K562 (cell line): ENCODE results near the gene PRSS8. TPM values are rescaled to one million over a fixed set of nuclear protein-coding genes. Genes with fewer than 3 reads are reported as not detected.

ENCODE experiments used
- ATAC-seq: fragments of 200-7000 bp; cut with Tn5 transposase; 3 replicates; pipeline ENCODE4 v1.9.1; 2020; ENCODE audit warnings: moderate library complexity
- BruUV-seq: library from RNA; stranded (reverse); fragments of 400-500 nt; replicated peaks from 2 replicates; lab custom pipeline; 2021; lab: Mats Ljungman, UMichigan
- CTCF ChIA-PET: fragments of 300-600 bp; formaldehyde crosslinking; extraction: SDS; loops from one replicate; lab custom pipeline; 2021; ENCODE audit warnings: low intra/inter-chr PET ratio; lab: Yijun Ruan, JAX
- POLR2A ChIA-PET: fragments of 300-600, 350-650 bp; sonication (Branson Sonifier 250); formaldehyde crosslinking; extraction: SDS; loops from one replicate; lab custom pipeline; 2021; ENCODE audit warnings: antibody characterized with exemption, inconsistent platforms; lab: Yijun Ruan, JAX
- DNase-seq, 4 experiments: peaks; one replicate each; pipeline versions ENCODE4 v3.0.0 to v3.0.0-alpha.2; 2011 to 2018; ENCODE audit warnings: low spot score in 3 of 4, mixed read lengths in 3 of 4; ENCODE audit errors: extremely low read depth in 1 of 4
- FAIRE-seq: peaks from 2 replicates; lab custom pipeline; 2011; peaks lifted over from hg19 to GRCh38; lab: Jason Lieb, UNC
- H2AFZ ChIP-seq: 2 replicates; pipeline ENCODE4 v1.6.0; 2011; ENCODE audit warnings: low read depth, low read length, control low read depth, inconsistent platforms
- H3K27ac ChIP-seq: fragments of 200-600 bp; 3 replicates; pipeline ENCODE4 v1.8.0; 2011; ENCODE audit warnings: low read depth, mild to moderate bottlenecking, control low read depth, inconsistent platforms, low read length, moderate library complexity, mixed read lengths; ENCODE audit errors: extremely low read depth
- H3K27me3 ChIP-seq, 2 experiments: fragments of 300-600 bp in 1 of 2; 2 replicates in 1 of 2; 3 replicates in 1 of 2; pipeline versions ENCODE4 v1.6.0 to v1.8.0; 2011; ENCODE audit warnings: inconsistent platforms in 2 of 2, low read length in 2 of 2, mild to moderate bottlenecking in 1 of 2, mixed read lengths in 1 of 2, moderate library complexity in 1 of 2; ENCODE audit not compliant: control insufficient read depth in 2 of 2, insufficient read depth in 2 of 2
- H3K36me3 ChIP-seq: fragments of 300-600 bp; 3 replicates; pipeline ENCODE4 v1.8.0; 2011; ENCODE audit warnings: mild to moderate bottlenecking, low read length, inconsistent platforms; ENCODE audit not compliant: control insufficient read depth, insufficient read depth
- H3K4me1 ChIP-seq, 2 experiments: fragments of 200-600 bp in 1 of 2; replicated peaks in 1 of 2; 2 replicates in 1 of 2; 3 replicates in 1 of 2; pipeline versions ENCODE4 v1.5.1 to v1.8.0; 2011; ENCODE audit warnings: inconsistent platforms in 2 of 2, low read length in 2 of 2, mild to moderate bottlenecking in 1 of 2, mixed read lengths in 1 of 2, moderate library complexity in 1 of 2; ENCODE audit not compliant: control insufficient read depth in 2 of 2, insufficient read depth in 2 of 2
- H3K4me2 ChIP-seq: 2 replicates; pipeline ENCODE4 v1.6.1; 2011; ENCODE audit warnings: low read length, control low read depth, inconsistent platforms, mixed read lengths; ENCODE audit not compliant: insufficient read depth
- H3K4me3 ChIP-seq: fragments of 200-600 bp; sonication (generic), shearing (Covaris generic); 2 replicates; pipeline ENCODE4 v1.5.1; 2016; ENCODE audit warnings: control low read depth, inconsistent platforms
- H3K79me2 ChIP-seq: fragments of 200-600 bp; 3 replicates; pipeline ENCODE4 v1.8.0; 2011; ENCODE audit warnings: low read length, inconsistent platforms; ENCODE audit not compliant: control insufficient read depth, insufficient read depth
- H3K9ac ChIP-seq, 2 experiments: 2 replicates each; pipeline versions ENCODE4 v1.6.0 to v1.6.1; 2011; ENCODE audit warnings: low read depth in 2 of 2, low read length in 2 of 2, control low read depth in 1 of 2, inconsistent platforms in 1 of 2, mild to moderate bottlenecking in 1 of 2, mixed read lengths in 1 of 2; ENCODE audit not compliant: insufficient read depth in 1 of 2
- H3K9me1 ChIP-seq: one replicate; pipeline ENCODE4 v1.6.0; 2011; ENCODE audit warnings: inconsistent platforms, mild to moderate bottlenecking, low read length, moderate library complexity; ENCODE audit not compliant: control insufficient read depth, insufficient read depth
- H3K9me3 ChIP-seq: replicated peaks from 2 replicates; pipeline ENCODE4 v1.5.1; 2011; ENCODE audit warnings: low read depth, low read length, inconsistent platforms; ENCODE audit not compliant: control insufficient read depth, insufficient read depth
- H4K20me1 ChIP-seq: replicated peaks from 2 replicates; pipeline ENCODE4 v1.6.1; 2011; ENCODE audit warnings: low read length, inconsistent platforms, mixed read lengths; ENCODE audit not compliant: control insufficient read depth, insufficient read depth
- BMI1 ChIP-seq: fragments of 150-350 bp; IDR thresholded peaks from 2 replicates; pipeline ENCODE4 v1.6.1; 2014; ENCODE audit warnings: low read length
- CC2D1A ChIP-seq: fragments of 450-650 bp; IDR thresholded peaks from 2 replicates; pipeline ENCODE4 v1.6.1; 2017; ENCODE audit warnings: mild to moderate bottlenecking
- ERF ChIP-seq: fragments of 450-650 bp; formaldehyde crosslinking; IDR thresholded peaks from 2 replicates; pipeline ENCODE4 v1.4.0; 2020; ENCODE audit warnings: mild to moderate bottlenecking, mixed read lengths
- ETV1 ChIP-seq: fragments of 450-650 bp; conservative IDR thresholded peaks from 2 replicates; pipeline ENCODE4 v1.6.1; 2016; ENCODE audit warnings: missing genetic modification characterization, control low read depth, low read depth, missing compliant biosample characterization
- PTBP1 ChIP-seq: fragments of 200-400 bp; formaldehyde crosslinking; IDR thresholded peaks from 2 replicates; pipeline ENCODE4 v1.6.1; 2017; ENCODE audit warnings: low read depth, low read length
- WHSC1 ChIP-seq: IDR thresholded peaks from one replicate; pipeline ENCODE4 v1.6.1; 2012; ENCODE audit warnings: low read length, control low read depth, inconsistent platforms
- ZFP36 ChIP-seq: fragments of 150-350 bp; IDR thresholded peaks from 2 replicates; pipeline ENCODE4 v1.6.1; 2018; ENCODE audit warnings: low read length, low read depth; ENCODE audit not compliant: partially characterized antibody
- ZNF212 ChIP-seq: fragments of 450-650 bp; formaldehyde crosslinking; IDR thresholded peaks from 2 replicates; pipeline ENCODE4 v1.4.0; 2020; ENCODE audit warnings: mild to moderate bottlenecking
- ZNF408 ChIP-seq: fragments of 250-450 bp; sonication (Bioruptor Pico); IDR thresholded peaks from 2 replicates; pipeline ENCODE4 v1.4.0; 2020; ENCODE audit warnings: low read depth, mild to moderate bottlenecking, moderate library complexity
- ZNF586 ChIP-seq: fragments of 450-650 bp; formaldehyde crosslinking; conservative IDR thresholded peaks from 2 replicates; pipeline ENCODE4 v1.4.0; 2020; ENCODE audit warnings: mild to moderate bottlenecking, moderate library complexity
- ZNF717 ChIP-seq: fragments of 250-450 bp; sonication (Bioruptor Pico); IDR thresholded peaks from 2 replicates; pipeline ENCODE4 v1.5.0; 2021
- WGBS: fragments of 100-300 bp; shearing (Covaris generic); methylation state at CpG from one replicate; pipeline ENCODE4 v1.1.6; 2016; ENCODE audit warnings: low coverage, mixed read lengths; ENCODE audit not compliant: insufficient coverage; ENCODE audit errors: missing lambda C conversion rate; 5-methylcytosine and 5-hydroxymethylcytosine counted together
- in situ Hi-C: fragments of 300-500 bp; cut with MboI; formaldehyde crosslinking; loops from 4 replicates; pipeline ENCODE4 v1.15.0; 2018; ENCODE audit warnings: inconsistent platforms, mixed read lengths
- intact Hi-C: fragments of 100-400 bp; cut with micrococcal nuclease; formaldehyde crosslinking; loops from 2 replicates; pipeline ENCODE4 v1.14.2; 2022
- polyA plus RNA-seq, 8 experiments: library from polyadenylated mRNA; depleted of rRNA in 4 of 8; stranded (reverse) in 5 of 8; unstranded in 3 of 8; fragments of >200 nt; fragmentation: Nextera tagmentation in 2 of 8; fragmentation: Illumina TruSeq in 1 of 8; extraction: Ambion mirVana in 2 of 8; extraction: Trizol in 1 of 8; gene quantifications; 2 replicates each; pipeline versions ENCODE4 v1.2.1 to v1.2.3, GENCODE V29; 2011 to 2014; ENCODE audit warnings: inconsistent platforms in 1 of 8, missing spikeins in 1 of 8
- total RNA-seq, 7 experiments: library from RNA; depleted of rRNA in 6 of 7; stranded (reverse); fragments of >200 nt in 6 of 7; fragmentation: Illumina TruSeq in 2 of 7; extraction: Trizol in 2 of 7; gene quantifications; 2 replicates each; pipeline versions ENCODE4 v1.2.1 to v1.2.3, GENCODE V29; 2011 to 2021; ENCODE audit warnings: low replicate concordance in 1 of 7
- TF ChIP-seq, protein P1 (sequence below): fragments of 200-800 bp; sonication (Bioruptor generic); IDR thresholded peaks from 2 replicates; pipeline ENCODE4 v1.6.1; 2016; ENCODE audit warnings: missing genetic modification characterization, missing compliant biosample characterization
- TF ChIP-seq, protein P2 (sequence below): fragments of 250-450 bp; sonication (Bioruptor Pico); IDR thresholded peaks from 2 replicates; pipeline ENCODE4 v1.8.0; 2022; ENCODE audit warnings: moderate library complexity, mild to moderate bottlenecking, inconsistent platforms

Gene PRSS8
- total and polyA plus RNA-seq, 9 of the 15 experiments (the other 6 are each of a cell fraction or from before 2014, with no cell fraction given), result 0.25 to 3.9 (median 1.3) TPM; not detected in 1

DNA sequence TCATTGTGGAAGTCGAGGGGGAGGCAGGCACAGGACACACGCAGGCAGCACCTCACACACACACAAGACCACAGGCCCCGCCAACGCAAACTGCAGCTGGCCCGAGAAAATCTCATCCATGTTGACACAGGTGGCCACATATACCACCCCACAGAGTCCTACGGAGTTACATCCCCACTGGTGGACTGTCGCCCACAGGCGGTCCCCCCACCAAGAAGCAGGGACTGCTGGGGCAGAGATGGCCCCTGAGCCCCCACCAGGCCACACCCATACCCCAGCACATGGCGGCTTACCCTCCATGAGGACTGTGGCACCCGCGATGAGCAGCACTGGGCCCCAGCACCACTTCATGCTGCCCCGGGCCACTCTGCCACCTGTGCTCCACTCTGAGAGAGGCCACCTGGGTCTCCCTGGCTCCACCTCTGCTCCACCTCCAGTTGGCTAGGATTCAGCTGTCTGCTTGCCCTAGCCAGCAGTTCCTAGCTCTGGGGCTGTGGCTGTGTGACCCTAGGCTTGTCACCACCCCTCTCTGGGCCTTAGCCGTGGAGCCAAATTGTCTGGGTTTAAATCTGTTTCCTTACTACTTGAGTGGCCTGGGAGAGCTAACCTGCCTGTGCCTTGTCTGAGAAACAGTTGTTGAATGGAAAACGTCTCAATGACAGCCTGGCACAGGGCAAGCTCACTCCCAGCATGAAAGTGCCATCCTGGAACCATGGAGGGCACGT lies 46.9 kb downstream of the PRSS8 start, which contains the start of gene PRSS53:
TSS of gene PRSS53 (minus strand) at position 485 of the 725 bp plus-strand sequence. CDS start at position 351, 134 bp downstream.
- no peak for ATAC-seq
- TF ChIP-seq CC2D1A (no peak), ZNF408 (no peak), ZNF586 (no peak), ZNF212 (CRISPR knock-in tag) (no peak), ETV1 (tag) (no peak), ZFP36 (peak; percentile 71), WHSC1 (no peak), ZNF717 (CRISPR knock-in tag) (no peak), PTBP1 (no peak), BMI1 (no peak), ERF (no peak)
- TF ChIP-seq, protein P1, sequence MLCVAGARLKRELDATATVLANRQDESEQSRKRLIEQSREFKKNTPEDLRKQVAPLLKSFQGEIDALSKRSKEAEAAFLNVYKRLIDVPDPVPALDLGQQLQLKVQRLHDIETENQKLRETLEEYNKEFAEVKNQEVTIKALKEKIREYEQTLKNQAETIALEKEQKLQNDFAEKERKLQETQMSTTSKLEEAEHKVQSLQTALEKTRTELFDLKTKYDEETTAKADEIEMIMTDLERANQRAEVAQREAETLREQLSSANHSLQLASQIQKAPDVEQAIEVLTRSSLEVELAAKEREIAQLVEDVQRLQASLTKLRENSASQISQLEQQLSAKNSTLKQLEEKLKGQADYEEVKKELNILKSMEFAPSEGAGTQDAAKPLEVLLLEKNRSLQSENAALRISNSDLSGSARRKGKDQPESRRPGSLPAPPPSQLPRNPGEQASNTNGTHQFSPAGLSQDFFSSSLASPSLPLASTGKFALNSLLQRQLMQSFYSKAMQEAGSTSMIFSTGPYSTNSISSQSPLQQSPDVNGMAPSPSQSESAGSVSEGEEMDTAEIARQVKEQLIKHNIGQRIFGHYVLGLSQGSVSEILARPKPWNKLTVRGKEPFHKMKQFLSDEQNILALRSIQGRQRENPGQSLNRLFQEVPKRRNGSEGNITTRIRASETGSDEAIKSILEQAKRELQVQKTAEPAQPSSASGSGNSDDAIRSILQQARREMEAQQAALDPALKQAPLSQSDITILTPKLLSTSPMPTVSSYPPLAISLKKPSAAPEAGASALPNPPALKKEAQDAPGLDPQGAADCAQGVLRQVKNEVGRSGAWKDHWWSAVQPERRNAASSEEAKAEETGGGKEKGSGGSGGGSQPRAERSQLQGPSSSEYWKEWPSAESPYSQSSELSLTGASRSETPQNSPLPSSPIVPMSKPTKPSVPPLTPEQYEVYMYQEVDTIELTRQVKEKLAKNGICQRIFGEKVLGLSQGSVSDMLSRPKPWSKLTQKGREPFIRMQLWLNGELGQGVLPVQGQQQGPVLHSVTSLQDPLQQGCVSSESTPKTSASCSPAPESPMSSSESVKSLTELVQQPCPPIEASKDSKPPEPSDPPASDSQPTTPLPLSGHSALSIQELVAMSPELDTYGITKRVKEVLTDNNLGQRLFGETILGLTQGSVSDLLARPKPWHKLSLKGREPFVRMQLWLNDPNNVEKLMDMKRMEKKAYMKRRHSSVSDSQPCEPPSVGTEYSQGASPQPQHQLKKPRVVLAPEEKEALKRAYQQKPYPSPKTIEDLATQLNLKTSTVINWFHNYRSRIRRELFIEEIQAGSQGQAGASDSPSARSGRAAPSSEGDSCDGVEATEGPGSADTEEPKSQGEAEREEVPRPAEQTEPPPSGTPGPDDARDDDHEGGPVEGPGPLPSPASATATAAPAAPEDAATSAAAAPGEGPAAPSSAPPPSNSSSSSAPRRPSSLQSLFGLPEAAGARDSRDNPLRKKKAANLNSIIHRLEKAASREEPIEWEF (CRISPR knock-in tag), result no peak
- TF ChIP-seq, protein P2, sequence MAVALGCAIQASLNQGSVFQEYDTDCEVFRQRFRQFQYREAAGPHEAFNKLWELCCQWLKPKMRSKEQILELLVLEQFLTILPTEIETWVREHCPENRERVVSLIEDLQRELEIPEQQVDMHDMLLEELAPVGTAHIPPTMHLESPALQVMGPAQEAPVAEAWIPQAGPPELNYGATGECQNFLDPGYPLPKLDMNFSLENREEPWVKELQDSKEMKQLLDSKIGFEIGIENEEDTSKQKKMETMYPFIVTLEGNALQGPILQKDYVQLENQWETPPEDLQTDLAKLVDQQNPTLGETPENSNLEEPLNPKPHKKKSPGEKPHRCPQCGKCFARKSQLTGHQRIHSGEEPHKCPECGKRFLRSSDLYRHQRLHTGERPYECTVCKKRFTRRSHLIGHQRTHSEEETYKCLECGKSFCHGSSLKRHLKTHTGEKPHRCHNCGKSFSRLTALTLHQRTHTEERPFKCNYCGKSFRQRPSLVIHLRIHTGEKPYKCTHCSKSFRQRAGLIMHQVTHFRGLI (CRISPR knock-in tag), result no peak

More for the DNA sequence above, 46.9 kb downstream of the PRSS8 start, which contains the start of gene PRSS53:
- intact Hi-C loops, result no loop called here
- H3K4me3 ChIP-seq, result no peak within 1 kb of the TSS
- peaks cover 14% of the 10 kb centered on the region for H3K79me2 ChIP-seq
- no peaks in the 10 kb centered on the region for H3K27me3 ChIP-seq
- peak within 1 kb of the TSS in 1 of 2 experiments; percentile 55; a peak in 2 of 4 replicates for H3K9ac ChIP-seq
- 74% methylated on average over 13 of the region's 15 CpGs for WGBS
- FAIRE-seq (no peak), DNase-seq (no peak)
- H3K9me1 ChIP-seq, result peaks cover 3% of the 10 kb centered on the region
- in situ Hi-C loops, result no loop called here
- no peaks in the 10 kb centered on the region for H3K9me3 ChIP-seq
- H3K4me2 ChIP-seq, result no peak within 1 kb of the TSS
- no TSS peak for BruUV-seq
- H4K20me1 ChIP-seq, result peaks cover 8% of the 10 kb centered on the region; the same call in 1 of the 2 replicates
- ChIA-PET POLR2A (interaction anchor here (0.5 to 1.4 kb wide), 6 partner anchors 9 to 96 kb away, joined by 3 to 5 read pairs (median 4); partner anchors contain the start of genes KAT8, ZNF646 and ZNF668), CTCF (no interaction called here)
- peaks cover 10 to 50% of the 10 kb centered on the region in 2 experiments; a peak in 3 of 5 replicates for H3K4me1 ChIP-seq
- H3K36me3 ChIP-seq, result peaks cover 51% of the 10 kb centered on the region; the same call in 2 of the 3 replicates
- H3K27ac ChIP-seq, result no peak within 1 kb of the TSS
- no peak within 1 kb of the TSS for H2AFZ ChIP-seq
